Epithelial cell of esophagus (primary cell): ENCODE measurements around the gene TBX4.
A peak's percentile ranks its signal among the peaks of the same experiment; 100 is the strongest.
"Not testable (repeated sequence)": the region's sequence is repeated elsewhere in the genome, so short reads cannot be mapped to it uniquely, and the experiment has no call there.

ENCODE experiments used
- DNase-seq: peaks from one replicate; pipeline ENCODE4 v3.0.0; 2010; ENCODE audit warnings: low read depth
- H3K4me3 ChIP-seq: 2 replicates; pipeline ENCODE4 v1.5.1; 2011; ENCODE audit warnings: mild to moderate bottlenecking, low read length, control low read depth
- CTCF ChIP-seq: IDR thresholded peaks from 2 replicates; pipeline ENCODE4 v1.5.1; 2011; ENCODE audit warnings: low read depth, mild to moderate bottlenecking, low read length, control low read depth, inconsistent platforms; ENCODE audit not compliant: insufficient read depth; ENCODE audit errors: missing control alignments

TBX4 gene

GRCh38 chr17:61492759-61493526, 40.7 kb downstream of the TBX4 start:
- DNase-seq, result no peak
- no peak overlapping the region for H3K4me3 ChIP-seq
- TF ChIP-seq CTCF, result no peak

- not testable (repeated sequence) for H3K4me3 ChIP-seq, DNase-seq
These were observed 41.7 kb downstream of the TBX4 start for GRCh38 chr17:61493830-61494324.

DNA sequence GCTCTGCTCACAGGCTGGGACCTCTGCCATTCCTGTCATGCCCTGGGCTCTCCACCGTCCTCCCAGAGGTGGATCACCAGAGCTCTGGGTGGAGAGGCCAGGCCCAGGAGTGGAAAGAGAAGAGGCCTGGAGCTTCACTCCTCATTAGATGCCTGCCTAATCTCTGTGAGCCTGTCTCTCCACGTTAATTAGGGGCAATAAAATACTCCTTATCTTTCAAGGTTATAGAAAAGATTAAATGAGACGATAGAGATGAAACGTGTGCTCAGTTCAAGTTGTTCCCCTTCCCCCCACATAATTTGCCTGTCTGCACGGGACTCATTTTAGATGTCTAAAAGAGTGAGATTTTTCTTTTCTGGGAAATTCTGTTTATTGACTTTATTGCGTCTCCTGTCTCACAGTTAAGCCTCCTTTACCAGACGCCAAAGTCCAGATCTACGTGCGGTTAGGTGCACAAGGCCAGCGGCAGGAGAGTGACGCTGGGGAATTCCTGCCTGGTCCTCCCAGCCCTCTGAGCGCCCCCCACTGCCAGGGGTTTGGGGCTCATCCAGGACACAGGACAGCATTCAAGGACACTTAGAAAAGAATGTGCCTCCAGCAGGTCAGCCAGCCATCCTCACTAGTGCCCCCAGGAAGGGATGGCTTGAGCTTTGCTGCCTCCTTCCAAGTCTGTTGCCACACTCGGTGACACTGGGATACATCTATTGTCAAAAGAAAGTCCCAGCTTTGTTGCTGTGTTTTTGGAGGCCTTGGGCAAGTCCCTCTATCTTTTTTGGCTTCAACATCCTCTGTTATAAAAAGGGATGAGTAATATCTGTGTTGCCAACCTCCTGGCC, 42.3 kb downstream of the TBX4 start:
- H3K4me3 ChIP-seq, result no peak overlapping the region
- no peak for DNase-seq
- TF ChIP-seq CTCF, result no peak

DNA sequence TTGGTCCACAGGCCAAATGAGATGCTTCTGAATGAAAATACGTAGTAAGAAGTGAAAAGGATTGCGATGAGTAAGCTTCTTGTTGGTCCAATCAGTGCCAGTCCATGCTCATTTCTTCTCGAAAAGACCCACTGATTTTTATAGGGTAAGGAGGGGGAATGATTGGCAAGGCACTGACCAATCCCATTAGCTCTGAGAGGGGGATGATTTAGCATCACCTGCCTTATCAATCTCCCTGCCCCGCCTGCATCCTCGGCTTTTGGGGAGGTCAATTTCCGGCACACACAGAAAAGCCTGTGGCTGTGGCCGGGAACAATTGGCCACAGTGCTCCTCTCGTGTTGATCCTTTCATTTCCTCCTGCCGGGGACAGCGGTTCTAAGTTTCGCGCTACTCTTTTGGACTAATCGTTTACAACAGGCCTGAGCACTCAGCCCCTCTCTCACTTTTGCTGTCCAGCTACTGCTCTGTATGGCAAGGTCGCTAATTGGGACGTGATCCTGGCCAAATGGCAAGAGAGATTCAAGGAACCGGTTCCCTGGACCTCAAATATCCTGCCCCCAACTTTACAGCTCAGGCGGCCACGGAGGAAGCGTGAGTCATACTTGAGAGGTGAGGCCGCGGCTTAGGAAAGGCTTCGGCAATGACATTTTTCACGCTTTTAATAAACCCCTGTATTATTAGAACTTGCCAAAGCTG, 43.1 kb downstream of the TBX4 start:
- no peak for TF ChIP-seq CTCF
- DNase-seq, result peak; percentile 45
- no peak overlapping the region for H3K4me3 ChIP-seq

DNA sequence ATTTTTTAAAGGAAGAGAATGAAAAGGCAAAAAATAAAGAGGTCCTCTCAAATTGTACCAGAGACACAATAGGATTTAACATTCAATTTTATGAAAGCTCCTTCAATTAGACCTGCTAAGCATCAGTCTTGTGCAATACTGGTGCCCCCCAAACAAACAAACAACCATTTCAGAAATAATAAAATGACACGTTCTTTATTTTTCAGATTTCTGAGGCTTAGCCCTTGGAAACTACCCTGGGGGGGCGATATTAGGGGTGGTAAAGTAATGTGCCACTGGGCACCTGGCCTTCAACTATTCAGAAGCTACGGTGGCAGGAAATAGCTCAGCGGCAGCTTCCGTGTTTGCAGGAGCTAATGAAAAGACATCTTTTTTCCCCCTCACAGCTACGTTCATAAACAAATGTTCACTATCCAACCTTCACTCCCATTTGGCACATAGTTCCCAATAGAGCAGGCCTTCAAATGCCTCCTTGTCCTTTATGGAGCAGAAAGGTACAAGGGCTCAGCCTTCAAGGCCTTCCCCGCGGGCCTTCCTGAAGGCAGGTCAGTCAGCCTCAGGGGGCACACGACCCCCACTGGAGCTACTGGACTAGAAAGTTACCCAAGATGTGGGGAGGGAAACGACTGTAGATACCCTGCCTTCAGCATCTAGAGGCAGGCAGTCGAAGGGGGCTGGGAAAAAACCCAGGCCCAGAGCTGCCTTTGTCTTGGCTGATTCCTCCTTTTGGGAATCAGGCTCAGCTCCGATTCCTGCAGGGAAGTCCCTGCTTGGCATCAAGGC, 44.1 kb downstream of the TBX4 start:
- TF ChIP-seq CTCF, result no peak
- no peak for DNase-seq
- no peak overlapping the region for H3K4me3 ChIP-seq

GRCh38 chr17:61496957-61497653, 44.9 kb downstream of the TBX4 start:
- no peak for TF ChIP-seq CTCF
- H3K4me3 ChIP-seq, result no peak overlapping the region
- no peak for DNase-seq
